ENCODE measurements around the gene FBXO42. TPM values are rescaled to one million over a fixed set of nuclear protein-coding genes. Genes with fewer than 3 reads are reported as not detected.
A peak's percentile ranks its signal among the peaks of the same experiment; 100 is the strongest.

FBXO42 gene
- total and polyA plus RNA-seq, 3 experiments from 2014 or later = 15.7 to 23.8 (median 16.9) TPM

DNA sequence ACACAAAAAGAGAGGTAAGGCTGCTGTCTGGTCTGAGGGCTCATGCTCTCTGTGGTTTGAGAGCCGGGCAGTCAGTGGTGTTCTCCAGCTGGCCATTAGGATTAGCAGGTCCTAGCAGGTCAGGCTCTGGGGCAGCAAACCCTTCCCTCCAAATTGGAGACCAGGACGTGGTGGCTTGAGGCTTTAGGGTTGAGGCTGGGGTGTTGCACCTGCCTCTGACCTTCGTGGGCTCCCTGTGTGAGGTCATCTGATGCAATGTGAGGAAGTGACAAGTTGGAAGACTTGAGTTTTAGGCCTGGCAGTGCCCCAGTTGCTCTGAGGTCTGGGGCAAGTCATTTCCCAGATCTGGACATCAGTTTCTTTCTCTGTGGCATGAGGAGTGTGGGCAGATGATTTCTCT lies 39.1 kb upstream of the FBXO42 start:
- no peak overlapping the region for H3K4me3 ChIP-seq (ENCODE audit: low read length)
- peaks cover 50 to 66% (median 55%) of the 10 kb centered on the region in 3 donors for H3K4me1 Mint-ChIP-seq
- H3K4me3 Mint-ChIP-seq = peak overlapping the region in 2 of 7 donors; percentile 23 to 44
- peaks cover 0 to 63% (median 5%) of the 10 kb centered on the region in 3 donors for H3K36me3 Mint-ChIP-seq
- no peaks in the 10 kb centered on the region for H3K27me3 ChIP-seq (ENCODE audit: insufficient read depth, low read length, poor library complexity, severe bottlenecking)
- ChIA-PET POLR2A (no interaction called here), CTCF (no interaction called here)
- H3K36me3 ChIP-seq (ENCODE audit: insufficient read depth, low read length) = peaks cover 36% of the 10 kb centered on the region
- peaks cover 0 to 2% of the 10 kb centered on the region in 2 donors for H3K27me3 Mint-ChIP-seq
- H3K4me1 ChIP-seq (ENCODE audit: insufficient read depth, low read length) = peaks cover 51% of the 10 kb centered on the region
- H3K9me3 Mint-ChIP-seq = no peaks in the 10 kb centered on the region
- peak overlapping the region in 7 of 8 donors; percentile 39 to 83 (median 69) for H3K27ac Mint-ChIP-seq
- DNase-seq = no peak
- no peaks in the 10 kb centered on the region for H3K9me3 ChIP-seq (ENCODE audit: low read length)
- no peak overlapping the region for H3K27ac ChIP-seq (ENCODE audit: low read depth, low read length)

DNA sequence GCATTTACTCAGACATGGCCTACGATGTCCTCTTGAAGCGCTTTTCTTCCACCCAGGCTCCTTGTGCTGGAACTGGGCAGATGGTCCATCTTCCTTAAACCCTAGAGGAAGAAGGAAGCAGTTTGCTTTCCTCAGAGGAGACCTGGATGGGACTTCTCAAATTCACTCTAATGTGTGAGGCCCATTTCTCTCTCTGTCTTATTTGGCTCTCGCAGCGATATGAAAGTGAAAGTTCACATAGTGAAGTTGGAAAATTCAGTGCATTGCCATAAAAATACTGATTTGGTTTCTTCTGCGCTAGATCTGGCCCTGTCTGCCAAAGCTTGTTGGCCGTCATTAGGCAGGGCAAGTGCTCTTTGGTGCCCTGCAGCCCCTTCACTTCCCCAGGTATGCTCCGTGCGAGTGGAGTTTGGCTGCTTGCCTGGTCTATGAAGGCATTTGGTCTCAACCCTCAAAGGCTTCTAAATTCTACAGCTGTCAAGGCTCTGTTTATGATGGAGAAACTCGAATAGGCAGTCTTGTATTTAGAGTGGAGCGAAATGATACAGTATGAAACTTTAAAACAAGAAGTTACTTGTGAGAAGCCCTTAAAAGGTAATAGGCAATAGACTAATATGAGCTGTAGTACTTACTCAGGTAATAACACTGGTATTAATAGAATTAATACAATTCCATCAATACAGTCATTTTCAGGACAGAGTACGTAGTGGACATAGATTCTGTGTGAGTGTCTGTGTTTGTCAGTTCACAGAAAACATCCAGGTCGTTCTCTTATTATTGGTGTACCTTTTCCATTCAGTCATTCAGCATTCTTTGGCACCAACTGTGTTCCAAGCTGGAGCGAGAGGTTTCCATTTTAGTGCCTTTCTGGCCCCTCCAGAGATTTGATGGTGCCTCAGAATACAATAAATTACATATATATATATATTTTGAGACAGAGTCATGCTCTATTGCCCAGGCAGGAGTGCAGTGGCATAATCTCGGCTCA lies 35.2 kb upstream of the FBXO42 start:
- Histone ChIP-seq H3K27ac (ENCODE audit: low read depth, low read length) (no peak overlapping the region), H3K27me3 (ENCODE audit: insufficient read depth, low read length, poor library complexity, severe bottlenecking) (no peaks in the 10 kb centered on the region), H3K36me3 (ENCODE audit: insufficient read depth, low read length) (peaks cover 13% of the 10 kb centered on the region), H3K9me3 (ENCODE audit: low read length) (no peaks in the 10 kb centered on the region), H3K4me1 (ENCODE audit: insufficient read depth, low read length) (peaks cover 75% of the 10 kb centered on the region), H3K4me3 (ENCODE audit: low read length) (peak overlapping the region; percentile 29)
- peak overlapping the region; percentile 3 to 91 (median 83) for H3K4me3 Mint-ChIP-seq
- H3K27ac Mint-ChIP-seq = peak overlapping the region; percentile 72 to 96 (median 83)
- no peaks in the 10 kb centered on the region for H3K9me3 Mint-ChIP-seq
- DNase-seq = no peak
- H3K36me3 Mint-ChIP-seq = peaks cover 0 to 40% (median 9%) of the 10 kb centered on the region in 3 donors
- ChIA-PET POLR2A (no interaction called here), CTCF (interaction anchor here (0.7 to 1.2 kb wide), 2 partner anchors 16 to 35 kb away, joined by 3 read pairs; partner anchors contain the start of gene FBXO42)
- H3K4me1 Mint-ChIP-seq = peaks cover 70 to 87% (median 77%) of the 10 kb centered on the region in 3 donors
- H3K27me3 Mint-ChIP-seq = no peaks in the 10 kb centered on the region

DNA sequence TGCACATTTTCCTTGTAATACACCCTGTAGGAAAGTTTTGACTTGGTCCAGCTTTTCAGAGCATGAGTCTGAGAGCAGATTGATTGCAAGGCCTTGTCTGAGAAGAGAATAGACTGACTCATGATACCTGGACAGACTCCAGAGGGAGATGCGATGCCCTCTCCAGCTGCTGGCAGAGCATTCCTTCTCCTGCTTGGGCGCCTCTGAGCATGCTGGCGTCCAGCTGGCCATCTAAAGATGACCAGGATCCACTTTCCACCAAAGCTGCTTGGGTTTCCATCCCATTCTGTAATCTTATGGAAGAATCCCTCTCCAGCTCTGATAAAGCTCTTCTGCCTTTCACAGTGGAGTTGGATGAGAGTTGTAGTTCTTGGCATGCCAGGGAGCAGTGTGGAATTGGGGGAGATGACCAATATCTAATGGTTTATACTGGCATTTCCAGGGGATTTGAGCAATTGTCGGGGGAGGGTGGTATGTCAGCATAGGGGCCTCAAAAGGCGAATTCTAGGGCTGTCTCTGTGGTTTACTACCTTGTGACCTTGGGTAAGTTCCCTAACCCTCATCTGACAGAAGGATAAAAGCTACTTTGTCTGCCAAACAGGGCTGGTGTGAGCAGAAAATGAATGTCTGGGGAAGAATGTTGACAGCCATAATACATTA lies 34.3 kb upstream of the FBXO42 start:
- H3K4me1 Mint-ChIP-seq = peaks cover 67 to 83% (median 73%) of the 10 kb centered on the region in 3 donors
- ChIA-PET POLR2A (interaction anchor here (0.9 kb wide), 1 partner anchor 19 kb away, joined by 4 read pairs; no protein-coding TSS in a partner anchor), CTCF (interaction anchor here (0.7 kb wide), 1 partner anchor 34 kb away, joined by 3 read pairs; the partner anchor contains the start of gene FBXO42)
- peak overlapping the region; percentile 5 to 91 (median 83) for H3K4me3 Mint-ChIP-seq
- peak overlapping the region; percentile 29 for H3K4me3 ChIP-seq (ENCODE audit: low read length)
- peaks cover 13% of the 10 kb centered on the region for H3K36me3 ChIP-seq (ENCODE audit: insufficient read depth, low read length)
- no peaks in the 10 kb centered on the region for H3K27me3 ChIP-seq (ENCODE audit: insufficient read depth, low read length, poor library complexity, severe bottlenecking)
- H3K27ac Mint-ChIP-seq = peak overlapping the region in 7 of 8 donors; percentile 72 to 86 (median 75)
- H3K9me3 ChIP-seq (ENCODE audit: low read length) = no peaks in the 10 kb centered on the region
- H3K36me3 Mint-ChIP-seq = peaks cover 0 to 34% (median 6%) of the 10 kb centered on the region in 3 donors
- peaks cover 67% of the 10 kb centered on the region for H3K4me1 ChIP-seq (ENCODE audit: insufficient read depth, low read length)
- no peak overlapping the region for H3K27ac ChIP-seq (ENCODE audit: low read depth, low read length)
- peak in 1 of 5 donors; percentile 17 for DNase-seq
- H3K27me3 Mint-ChIP-seq = no peaks in the 10 kb centered on the region
- no peaks in the 10 kb centered on the region for H3K9me3 Mint-ChIP-seq

DNA sequence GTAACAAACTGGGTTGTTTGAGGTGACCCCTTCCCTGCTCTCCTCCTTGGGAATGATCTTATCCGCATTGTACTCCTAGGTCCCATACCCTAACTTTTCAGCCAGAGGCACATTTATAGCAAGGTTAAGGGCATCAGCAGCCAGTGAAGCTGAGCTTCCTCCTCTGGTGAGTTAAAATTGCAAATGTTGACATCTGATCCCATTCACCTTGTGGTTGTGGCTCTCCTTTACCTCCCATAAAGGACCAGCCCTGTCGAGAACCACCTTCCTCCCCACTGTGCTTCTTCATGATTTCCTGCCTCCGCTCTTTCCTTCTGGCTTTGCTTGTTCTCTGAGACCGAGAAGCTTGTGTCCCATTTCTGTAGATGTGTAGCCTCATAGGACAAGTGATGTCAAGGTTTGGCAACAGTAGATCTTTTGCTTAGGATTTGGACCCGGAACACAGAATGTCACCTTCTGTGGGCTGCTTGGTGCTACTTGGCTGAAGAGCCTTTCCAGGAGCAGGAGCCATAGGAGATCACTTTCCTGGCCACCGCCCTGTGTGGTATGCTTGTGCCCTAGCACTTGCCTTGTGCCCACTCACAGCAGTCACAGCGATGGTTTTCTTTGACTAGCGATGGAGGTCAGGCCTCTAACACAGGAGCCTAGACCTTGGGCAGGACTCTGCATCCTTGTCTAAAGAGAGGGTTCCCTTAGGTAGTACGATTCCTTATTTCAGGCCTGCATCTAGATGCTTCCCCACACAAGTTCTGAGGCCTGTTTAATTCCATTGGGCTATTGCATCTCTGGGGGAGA lies 33.6 kb upstream of the FBXO42 start:
- no peaks in the 10 kb centered on the region for H3K9me3 Mint-ChIP-seq
- Histone ChIP-seq H3K36me3 (ENCODE audit: insufficient read depth, low read length) (peaks cover 13% of the 10 kb centered on the region), H3K27me3 (ENCODE audit: insufficient read depth, low read length, poor library complexity, severe bottlenecking) (no peaks in the 10 kb centered on the region), H3K4me1 (ENCODE audit: insufficient read depth, low read length) (peaks cover 60% of the 10 kb centered on the region), H3K4me3 (ENCODE audit: low read length) (no peak overlapping the region), H3K27ac (ENCODE audit: low read depth, low read length) (no peak overlapping the region), H3K9me3 (ENCODE audit: low read length) (no peaks in the 10 kb centered on the region)
- H3K36me3 Mint-ChIP-seq = peaks cover 0 to 28% (median 6%) of the 10 kb centered on the region in 3 donors
- DNase-seq = no peak
- H3K27ac Mint-ChIP-seq = peak overlapping the region; percentile 48 to 86 (median 75)
- H3K4me1 Mint-ChIP-seq = peaks cover 59 to 76% (median 65%) of the 10 kb centered on the region in 3 donors
- ChIA-PET CTCF (no interaction called here), POLR2A (interaction anchor here (0.9 kb wide), 1 partner anchor 18 kb away, joined by 4 read pairs; no protein-coding TSS in a partner anchor)
- no peaks in the 10 kb centered on the region for H3K27me3 Mint-ChIP-seq
- H3K4me3 Mint-ChIP-seq = peak overlapping the region in 5 of 7 donors; percentile 41 to 89 (median 83)

DNA sequence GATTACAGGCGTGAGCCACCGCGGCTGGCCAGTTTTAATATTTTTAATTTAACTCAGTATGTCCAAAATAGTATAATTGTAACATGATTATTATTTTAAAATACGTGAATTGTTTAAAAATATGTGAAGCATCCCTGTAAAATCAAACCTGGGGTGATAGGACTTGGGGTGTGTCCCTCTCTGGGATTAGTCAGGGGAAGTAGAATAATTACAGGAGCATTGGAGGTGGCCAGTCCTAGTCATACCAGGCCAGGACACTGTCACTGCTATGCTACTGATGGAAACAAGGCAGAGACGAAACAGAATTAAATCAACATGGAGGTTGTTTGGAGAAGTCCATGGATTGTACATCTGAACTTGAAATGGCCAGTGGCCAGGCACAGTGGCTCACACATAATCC lies 31.6 kb upstream of the FBXO42 start:
- no peaks in the 10 kb centered on the region for H3K9me3 ChIP-seq (ENCODE audit: low read length)
- Mint-ChIP-seq H3K4me3 (peak overlapping the region in 1 of 7 donors; percentile 38), H3K9me3 (no peaks in the 10 kb centered on the region), H3K4me1 (peaks cover 58 to 74% (median 63%) of the 10 kb centered on the region in 3 donors), H3K27ac (peak overlapping the region in 5 of 8 donors; percentile 1 to 76 (median 67)), H3K36me3 (peaks cover 0 to 31% (median 6%) of the 10 kb centered on the region in 3 donors), H3K27me3 (no peaks in the 10 kb centered on the region)
- DNase-seq = no peak
- no peak overlapping the region for H3K4me3 ChIP-seq (ENCODE audit: low read length)
- H3K27ac ChIP-seq (ENCODE audit: low read depth, low read length) = no peak overlapping the region
- POLR2A ChIA-PET = no interaction called here
- CTCF ChIA-PET = no interaction called here
- peaks cover 45% of the 10 kb centered on the region for H3K4me1 ChIP-seq (ENCODE audit: insufficient read depth, low read length)
- no peaks in the 10 kb centered on the region for H3K27me3 ChIP-seq (ENCODE audit: insufficient read depth, low read length, poor library complexity, severe bottlenecking)
- H3K36me3 ChIP-seq (ENCODE audit: insufficient read depth, low read length) = peaks cover 13% of the 10 kb centered on the region

DNA sequence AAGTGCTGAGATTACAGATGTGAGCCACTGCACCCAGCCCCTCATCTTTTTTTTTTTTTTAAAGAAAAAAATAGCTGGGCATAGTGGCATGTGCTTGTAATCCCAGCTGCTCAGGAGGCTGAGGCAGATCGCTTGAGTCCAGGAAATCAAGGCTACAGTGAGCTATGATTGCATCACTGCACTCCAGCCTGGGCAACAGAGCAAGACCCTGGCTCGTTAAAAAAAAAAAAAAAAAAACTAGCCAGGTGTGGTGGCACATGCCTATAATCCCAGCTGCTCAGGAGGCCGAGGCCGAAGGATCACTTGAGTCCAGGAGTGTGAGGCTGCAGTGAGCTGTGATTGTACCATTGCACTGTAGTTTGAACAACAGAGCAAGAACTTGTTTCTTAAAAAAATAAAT lies 28.6 kb upstream of the FBXO42 start:
- ChIA-PET CTCF (no interaction called here), POLR2A (interaction anchor here (0.6 to 1.3 kb wide), 3 partner anchors 14 to 28 kb away, joined by 5 to 6 read pairs (median 6); partner anchors contain the start of genes FBXO42 and SZRD1)
- no peaks in the 10 kb centered on the region for H3K9me3 Mint-ChIP-seq
- peak overlapping the region in 1 of 8 donors; percentile 24 for H3K27ac Mint-ChIP-seq
- Histone ChIP-seq H3K9me3 (ENCODE audit: low read length) (no peaks in the 10 kb centered on the region), H3K27me3 (ENCODE audit: insufficient read depth, low read length, poor library complexity, severe bottlenecking) (no peaks in the 10 kb centered on the region), H3K4me3 (ENCODE audit: low read length) (no peak overlapping the region), H3K27ac (ENCODE audit: low read depth, low read length) (no peak overlapping the region), H3K4me1 (ENCODE audit: insufficient read depth, low read length) (peaks cover 51% of the 10 kb centered on the region), H3K36me3 (ENCODE audit: insufficient read depth, low read length) (peaks cover 8% of the 10 kb centered on the region)
- H3K36me3 Mint-ChIP-seq = peaks cover 0 to 29% (median 5%) of the 10 kb centered on the region in 3 donors
- no peaks in the 10 kb centered on the region for H3K27me3 Mint-ChIP-seq
- no peak for DNase-seq
- H3K4me3 Mint-ChIP-seq = no peak overlapping the region
- H3K4me1 Mint-ChIP-seq = peaks cover 59 to 74% (median 65%) of the 10 kb centered on the region in 3 donors

DNA sequence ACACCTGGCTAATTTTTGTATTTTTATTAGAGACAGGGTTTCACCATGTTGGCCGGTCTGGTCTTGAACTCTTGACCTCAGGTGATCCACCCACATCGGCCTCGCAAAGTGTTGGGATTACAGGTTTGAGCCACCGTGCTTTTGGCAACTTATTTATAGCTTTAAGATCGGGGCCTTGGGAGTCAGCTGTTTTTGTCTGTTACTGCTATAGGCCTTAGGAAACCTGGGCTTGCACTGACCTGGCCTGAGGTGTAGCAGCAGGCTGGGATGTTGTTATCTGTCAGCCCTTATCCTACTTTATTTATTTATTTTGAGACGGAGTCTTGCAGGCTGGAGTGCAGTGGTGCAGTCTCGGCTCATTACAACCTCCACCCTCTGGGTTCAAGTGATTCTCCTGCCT lies 26.2 kb upstream of the FBXO42 start:
- H3K27me3 ChIP-seq (ENCODE audit: insufficient read depth, low read length, poor library complexity, severe bottlenecking) = no peaks in the 10 kb centered on the region
- H3K4me3 ChIP-seq (ENCODE audit: low read length) = no peak overlapping the region
- DNase-seq = no peak
- POLR2A ChIA-PET = no interaction called here
- CTCF ChIA-PET = interaction anchor here (2.2 kb wide), 1 partner anchor 11 kb away, joined by 4 read pairs; no protein-coding TSS in a partner anchor
- no peaks in the 10 kb centered on the region for H3K9me3 Mint-ChIP-seq
- peaks cover 53% of the 10 kb centered on the region for H3K4me1 ChIP-seq (ENCODE audit: insufficient read depth, low read length)
- peaks cover 0 to 35% (median 4%) of the 10 kb centered on the region in 3 donors for H3K36me3 Mint-ChIP-seq
- H3K4me1 Mint-ChIP-seq = peaks cover 57 to 75% (median 67%) of the 10 kb centered on the region in 3 donors
- peak overlapping the region in 1 of 7 donors; percentile 9 for H3K4me3 Mint-ChIP-seq
- H3K27ac Mint-ChIP-seq = peak overlapping the region in 1 of 8 donors; percentile 3
- H3K9me3 ChIP-seq (ENCODE audit: low read length) = no peaks in the 10 kb centered on the region
- H3K27me3 Mint-ChIP-seq = no peaks in the 10 kb centered on the region
- no peak overlapping the region for H3K27ac ChIP-seq (ENCODE audit: low read depth, low read length)
- H3K36me3 ChIP-seq (ENCODE audit: insufficient read depth, low read length) = no peaks in the 10 kb centered on the region
